COR-L47 (cell line): Measurements from ENCODE around the gene SPINK14.

Experiments used
- DNase-seq: peaks from one replicate; lab custom pipeline; 2025; lab: John Stamatoyannopoulos, UW

SPINK14 gene

DNA sequence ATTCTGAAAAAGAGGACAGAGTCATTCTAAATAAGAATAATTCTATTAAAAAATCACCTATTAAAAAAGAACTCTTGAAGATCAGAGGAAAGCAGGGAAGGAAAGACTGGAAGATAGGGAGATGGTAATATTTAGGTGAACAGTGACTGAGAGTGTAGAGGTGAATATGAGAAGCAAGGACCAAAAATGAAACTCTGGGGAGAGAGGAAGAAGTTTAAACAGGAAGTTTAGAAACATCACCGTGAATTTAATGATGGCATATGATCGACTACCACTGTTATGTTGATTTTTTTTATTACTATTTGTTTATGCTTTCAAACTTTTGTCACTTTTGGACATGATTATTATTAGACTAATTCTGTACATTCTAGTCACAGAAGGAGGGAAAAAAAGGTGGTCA is 32.8 kb downstream of the SPINK14 start:
- DNase-seq: no peak

DNA sequence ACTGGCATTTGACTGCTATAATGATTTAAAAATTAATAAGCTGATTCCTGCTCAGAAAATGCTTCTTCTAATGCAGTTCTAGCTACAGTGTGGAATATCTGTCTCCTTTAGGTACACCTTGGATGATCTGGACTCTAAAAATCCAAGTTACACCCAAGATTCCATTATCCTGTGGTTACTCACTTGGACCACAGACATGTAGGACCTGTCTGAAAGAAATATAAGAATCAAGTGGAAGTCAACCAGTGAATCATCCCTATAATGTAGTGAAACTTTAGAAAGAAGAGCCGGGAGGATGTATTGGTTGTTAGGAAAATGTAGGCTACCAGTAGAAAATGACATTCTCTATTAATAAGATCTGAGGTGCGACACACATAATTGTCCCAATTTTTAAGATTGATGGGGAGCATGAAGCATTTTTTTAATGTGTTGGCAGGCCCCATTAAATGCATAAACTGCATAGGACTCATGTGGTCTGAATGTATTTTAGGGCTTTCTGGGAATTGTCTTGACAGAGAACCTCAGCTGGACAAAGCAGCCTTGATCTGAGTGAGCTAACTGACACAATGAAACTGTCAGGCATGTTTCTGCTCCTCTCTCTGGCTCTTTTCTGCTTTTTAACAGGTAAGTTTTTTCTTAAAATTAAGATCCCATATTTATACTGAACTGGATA is 34.3 kb downstream of the SPINK14 start, which contains the start of gene SPINK6:
SPINK6 (plus strand) TSS at position 512 of the 673 bp plus-strand sequence; CDS start at position 567, 55 bp downstream.
- DNase-seq: no peak

DNA sequence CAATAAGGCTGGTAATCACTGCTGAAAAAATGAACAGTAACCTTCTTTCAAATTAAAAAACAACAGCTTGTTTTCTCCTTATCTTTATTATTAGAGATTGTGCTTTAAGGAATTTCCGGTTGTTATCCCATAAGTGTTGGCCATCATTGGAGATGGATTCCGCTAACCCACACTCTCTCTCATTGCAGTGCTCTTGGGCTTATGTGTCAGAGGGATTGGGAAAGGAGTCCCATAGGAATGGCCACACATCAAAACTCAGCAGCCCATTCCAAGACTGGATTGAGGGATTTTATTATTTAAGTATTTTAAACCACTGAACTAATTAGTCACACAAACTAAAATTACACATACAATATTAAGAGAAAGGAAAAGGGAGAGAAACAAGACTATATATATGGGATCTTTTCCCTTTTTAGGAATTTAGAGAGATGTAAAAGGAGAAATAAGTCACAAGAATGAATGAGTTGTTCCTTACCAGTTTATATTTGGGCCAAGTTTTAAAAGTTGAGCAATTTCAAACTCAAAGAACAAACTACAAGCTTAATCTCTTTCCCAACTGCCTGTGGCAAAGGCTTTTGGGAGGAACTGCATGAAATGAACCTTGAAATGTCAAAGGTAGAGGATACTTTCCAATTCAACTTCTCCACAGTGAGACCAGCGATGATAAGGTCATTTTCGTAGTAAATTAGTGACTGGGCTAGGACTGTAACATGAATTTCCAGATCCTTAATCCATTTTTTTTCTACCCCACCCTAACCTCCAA is 36.9 kb downstream of the SPINK14 start:
- no peak for DNase-seq

DNA sequence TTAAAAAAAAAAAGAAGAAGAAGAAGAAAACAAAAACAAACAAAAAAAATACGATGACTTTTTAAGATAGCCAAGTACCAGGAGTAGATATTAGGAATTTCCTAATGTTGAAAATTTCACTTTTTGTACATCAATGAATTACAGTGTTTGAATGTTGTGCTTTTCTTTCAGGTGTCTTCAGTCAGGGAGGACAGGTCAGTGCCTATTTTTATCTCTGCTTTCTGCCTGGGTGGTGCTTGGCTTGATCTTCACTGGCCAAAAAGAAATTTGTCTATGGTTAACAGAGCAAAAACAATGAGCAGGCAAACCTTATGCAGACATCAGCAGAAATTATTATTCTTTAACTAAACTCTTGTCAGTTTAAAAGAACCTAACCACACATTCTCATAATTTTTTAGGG is 37.5 kb downstream of the SPINK14 start:
- no peak for DNase-seq

DNA sequence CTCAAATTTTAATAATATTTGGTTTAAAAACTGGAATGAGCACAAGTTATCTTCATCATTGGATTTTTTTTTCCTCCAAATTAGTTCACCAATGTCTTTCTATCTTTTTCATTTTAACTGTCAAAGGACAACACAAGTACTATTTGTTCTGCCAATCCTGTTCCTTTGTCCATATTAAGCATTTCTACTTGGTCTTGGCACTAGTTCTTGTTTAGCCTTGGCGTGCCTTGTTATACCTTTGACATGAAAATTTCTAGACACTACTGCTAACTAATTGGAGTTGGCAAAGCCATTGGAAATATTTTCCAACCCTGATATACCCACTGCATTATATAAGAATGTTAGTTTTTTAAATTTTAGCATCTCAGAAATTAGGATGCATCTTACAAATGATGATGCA is 38.3 kb downstream of the SPINK14 start:
- DNase-seq: no peak

DNA sequence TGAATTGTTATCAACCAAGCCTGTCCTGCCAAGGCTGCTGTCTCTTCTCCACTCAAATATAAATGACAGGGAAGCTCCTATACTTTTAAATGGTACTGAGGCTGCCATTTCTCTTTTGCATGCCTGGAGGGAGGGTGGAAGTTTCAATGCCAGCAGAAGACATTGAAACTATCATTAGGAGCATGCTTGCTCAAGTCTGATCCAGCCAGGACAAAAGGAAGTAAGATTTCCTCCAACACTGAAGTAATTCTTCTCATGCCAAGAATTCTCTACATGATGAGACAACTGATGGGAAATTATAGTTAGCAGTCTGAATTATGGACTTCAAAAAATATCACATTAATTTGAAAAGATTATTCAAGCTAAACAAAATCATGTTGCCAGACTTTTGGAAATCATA is 39.9 kb downstream of the SPINK14 start:
- DNase-seq: no peak

DNA sequence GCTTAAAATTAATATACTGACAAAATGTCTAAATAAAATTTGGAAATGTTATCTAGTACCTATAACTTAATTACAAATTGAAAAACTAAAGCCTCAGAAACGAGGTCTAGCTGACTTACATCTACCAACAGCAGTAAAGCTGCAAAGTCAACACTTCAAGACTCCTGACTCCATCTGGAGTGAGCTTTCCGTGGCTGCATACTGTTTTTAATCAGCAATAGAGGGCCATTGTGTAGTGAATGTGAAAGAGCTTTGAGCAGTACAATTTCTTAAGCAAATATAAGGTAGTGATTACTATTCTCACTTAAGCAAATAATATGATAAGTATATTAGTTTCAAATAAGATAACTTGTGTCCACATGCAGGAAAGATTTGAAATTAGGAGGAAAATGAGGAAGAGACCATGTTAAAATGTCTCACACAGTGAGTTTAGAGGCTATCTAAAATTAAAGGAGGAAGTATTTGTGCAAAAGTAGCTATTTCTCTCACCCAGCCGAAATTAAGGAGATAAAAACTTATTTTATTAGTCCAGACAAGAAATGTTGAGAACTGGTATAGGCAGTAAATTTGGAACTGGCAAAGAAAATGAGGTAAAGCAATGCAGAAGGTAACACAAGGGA is 40.9 kb downstream of the SPINK14 start:
- no peak for DNase-seq

DNA sequence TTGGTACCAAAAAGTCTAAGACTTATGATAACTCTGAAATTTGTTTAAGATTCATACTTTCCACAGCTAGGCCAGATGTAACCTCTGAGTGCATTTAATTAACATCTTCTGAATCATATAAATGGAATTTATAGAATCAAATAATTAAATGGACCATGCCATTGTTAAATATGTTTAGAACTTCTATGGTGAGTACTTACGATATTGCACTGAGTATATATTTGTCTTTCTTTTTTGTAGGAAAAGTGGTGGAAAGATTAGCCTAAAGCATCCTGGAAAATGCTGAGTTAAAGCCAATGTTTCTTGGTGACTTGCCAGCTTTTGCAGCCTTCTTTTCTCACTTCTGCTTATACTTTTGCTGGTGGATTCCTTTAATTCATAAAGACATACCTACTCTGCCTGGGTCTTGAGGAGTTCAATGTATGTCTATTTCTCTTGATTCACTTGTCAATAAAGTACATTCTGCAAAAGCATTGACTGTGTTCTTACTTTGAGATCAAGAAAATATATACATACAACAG is 46.4 kb downstream of the SPINK14 start:
- no peak for DNase-seq

DNA sequence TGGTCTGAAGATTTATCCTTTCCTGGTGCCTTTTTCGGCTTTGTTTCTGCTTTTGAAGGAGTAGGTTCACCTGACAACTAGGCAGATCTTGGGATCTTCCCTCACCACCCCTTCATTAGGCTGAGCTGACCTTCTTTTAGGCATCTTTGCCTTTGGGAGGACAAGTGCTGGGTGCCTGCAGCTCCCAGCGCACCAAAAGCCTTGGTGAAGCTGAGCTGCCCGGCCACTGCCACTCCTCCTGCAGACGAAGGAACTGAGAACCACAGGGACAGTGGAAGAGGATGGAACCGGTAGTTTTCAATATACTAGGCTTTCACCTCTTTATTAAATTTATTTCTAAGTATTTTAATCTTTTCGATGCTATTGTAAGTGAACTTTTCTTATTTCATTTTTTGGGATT is 53.2 kb downstream of the SPINK14 start:
- no peak for DNase-seq

DNA sequence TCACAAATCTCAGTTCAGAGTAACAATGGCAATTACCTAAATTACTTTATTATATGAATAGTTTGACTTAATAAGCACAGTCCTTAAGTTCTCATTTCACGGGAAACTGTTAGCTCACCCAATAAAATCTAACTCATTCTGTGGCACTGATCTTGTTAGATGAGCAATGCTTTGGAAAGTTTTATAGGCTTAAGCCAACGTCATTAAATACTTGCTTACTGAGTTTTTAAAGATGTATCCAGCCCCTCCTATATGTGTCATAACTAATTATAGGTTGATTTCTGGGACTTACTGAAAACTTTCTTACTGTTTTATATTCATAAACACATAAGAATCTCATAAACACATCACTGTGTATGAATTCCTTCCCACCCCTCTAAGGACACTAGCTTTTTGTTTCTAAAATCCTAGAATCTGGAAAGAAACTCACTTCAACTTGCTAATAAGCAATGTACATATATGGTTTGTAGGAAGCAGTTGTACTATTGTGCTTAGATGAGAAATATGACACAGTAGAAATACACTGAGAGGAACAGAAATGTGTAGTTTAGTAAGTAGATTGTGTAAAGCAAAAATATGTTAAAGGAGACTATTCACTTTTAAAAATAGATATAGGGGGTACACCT is 55.9 kb downstream of the SPINK14 start:
- DNase-seq: no peak
